AG09309 (cell line): Measurements from ENCODE around the gene SEMA4B.

Experiments used
- DNase-seq: peaks from one replicate; pipeline ENCODE4 v3.0.0-alpha.2; 2010; ENCODE audit warnings: low read depth
- H3K4me3 ChIP-seq: 2 replicates; pipeline ENCODE4 v1.5.1; 2011; ENCODE audit warnings: mild to moderate bottlenecking, low read depth, low read length, moderate library complexity; ENCODE audit not compliant: control insufficient read depth
- CTCF ChIP-seq: IDR thresholded peaks from 2 replicates; pipeline ENCODE4 v1.5.1; 2011; ENCODE audit warnings: mild to moderate bottlenecking, low read depth, low read length, inconsistent platforms; ENCODE audit not compliant: insufficient read depth, control insufficient read depth; ENCODE audit errors: missing control alignments

SEMA4B gene

DNA sequence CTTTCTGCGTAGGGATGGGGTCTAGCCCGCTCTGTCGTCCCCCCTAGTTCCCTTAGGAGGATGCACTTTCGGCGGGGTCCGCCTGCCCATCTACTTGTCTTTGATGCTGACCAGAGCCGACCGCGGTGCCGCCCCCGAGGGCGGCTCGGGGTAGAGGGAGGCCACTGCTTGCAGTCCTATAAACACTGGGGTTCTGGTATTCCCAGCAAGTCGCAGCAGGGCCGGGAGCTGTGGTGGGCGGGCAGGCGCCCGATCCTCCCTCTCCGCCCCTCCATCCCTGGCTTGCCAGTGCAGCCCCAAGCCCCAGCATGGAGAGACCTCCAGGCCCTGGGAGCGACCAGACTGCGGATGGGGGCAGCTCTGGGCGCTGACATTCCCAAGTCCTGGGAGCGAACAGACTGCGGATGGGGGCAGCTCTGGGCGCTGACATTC lies 830 bp downstream of the SEMA4B start:
- no peak for TF ChIP-seq CTCF
- peak overlapping the region; percentile 77 for H3K4me3 ChIP-seq
- DNase-seq, result no peak

DNA sequence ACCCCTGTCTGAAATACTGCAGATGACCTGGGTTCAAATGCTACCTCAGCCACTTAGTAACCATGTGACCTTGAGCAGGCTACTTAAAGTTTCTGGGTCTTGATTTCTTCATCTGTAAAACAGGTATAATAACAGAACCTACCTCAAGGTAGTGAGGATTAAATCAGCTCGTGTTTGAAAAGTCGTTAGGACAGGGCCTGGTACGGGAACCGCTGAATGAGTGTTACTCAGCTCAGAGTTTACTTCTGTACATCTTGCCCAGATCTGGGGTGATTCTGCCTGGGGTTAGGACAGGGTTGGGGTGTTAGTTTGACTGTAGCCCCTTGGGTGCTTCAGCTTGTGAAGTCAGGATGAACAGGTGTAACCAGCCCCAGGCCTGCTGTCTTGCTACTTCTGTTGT lies 1.8 kb downstream of the SEMA4B start:
- no peak overlapping the region for H3K4me3 ChIP-seq
- DNase-seq, result no peak
- no peak for TF ChIP-seq CTCF

GRCh38 chr15:90203473-90203872 lies 2.3 kb downstream of the SEMA4B start:
- no peak for TF ChIP-seq CTCF
- H3K4me3 ChIP-seq, result no peak overlapping the region

GRCh38 chr15:90203922-90204321 lies 2.8 kb downstream of the SEMA4B start:
- no peak for DNase-seq
- no peak overlapping the region for H3K4me3 ChIP-seq
- TF ChIP-seq CTCF, result no peak

More at GRCh38 chr15:90203473-90203872, 2.3 kb downstream of the SEMA4B start:
- DNase-seq, result no peak

DNA sequence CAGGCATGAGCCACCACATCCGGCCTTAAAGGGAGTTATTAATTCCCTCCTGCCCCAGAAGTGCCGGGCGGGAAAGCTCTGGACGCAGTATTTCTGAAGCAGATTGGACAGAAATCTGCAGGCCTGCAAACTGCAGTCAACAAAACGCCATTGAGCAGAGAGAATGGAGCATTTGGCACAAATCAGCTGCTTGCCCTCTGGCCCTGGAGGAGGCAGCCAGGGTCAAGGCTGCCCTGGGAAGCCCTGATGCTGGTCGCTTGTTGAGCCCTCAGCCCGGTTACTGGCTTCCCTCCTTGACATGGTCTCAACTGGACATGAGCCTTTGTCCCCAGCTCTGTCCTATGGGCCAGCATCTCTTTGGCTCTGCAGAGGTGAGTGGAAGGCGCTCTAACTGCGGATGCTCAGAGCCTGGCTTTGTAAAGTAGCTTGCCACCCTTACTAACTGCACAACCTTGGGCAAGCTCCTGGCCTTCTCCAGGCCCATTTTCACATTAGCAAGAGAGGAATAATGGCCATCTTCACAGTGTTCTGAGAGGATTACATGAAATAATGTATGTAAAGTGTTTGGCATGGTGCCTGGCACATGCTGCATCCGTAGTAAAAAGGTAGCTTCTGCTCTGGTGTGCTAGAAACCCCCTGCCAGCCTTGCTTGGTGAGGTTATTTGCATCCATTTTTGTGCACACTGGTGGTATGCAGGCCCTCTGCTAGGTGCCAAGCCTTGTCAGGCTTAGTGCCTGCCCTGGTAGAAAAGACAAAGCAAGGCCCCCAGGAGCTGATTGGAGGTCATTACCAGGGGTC lies 4.1 kb downstream of the SEMA4B start:
- DNase-seq, result no peak
- TF ChIP-seq CTCF, result no peak
- H3K4me3 ChIP-seq, result no peak overlapping the region

- no peak for DNase-seq
- no peak overlapping the region for H3K4me3 ChIP-seq
- no peak for TF ChIP-seq CTCF
These were observed 4.8 kb downstream of the SEMA4B start for GRCh38 chr15:90205886-90206285.
